DND-41 (cell line): ENCODE data around the gene PSMD7.

Experiments used
- ATAC-seq: fragments of 200-7000 bp; cut with Tn5 transposase; 3 replicates; pipeline ENCODE4 v1.9.1; 2021; ENCODE audit warnings: low read depth; ENCODE audit not compliant: insufficient read depth
- DNase-seq: peaks from one replicate; pipeline ENCODE4 v3.0.0-alpha.2; 2020
- H2AFZ ChIP-seq: 2 replicates; pipeline ENCODE4 v1.6.0; 2012; ENCODE audit warnings: low read depth, low read length
- H3K27ac ChIP-seq: 2 replicates; pipeline ENCODE4 v1.5.1; 2012; ENCODE audit warnings: low read length, inconsistent platforms
- H3K27me3 ChIP-seq: fragments of 200-600 bp; sonication (generic); 2 replicates; pipeline ENCODE4 v1.6.0; 2012; ENCODE audit warnings: low read length, mild to moderate bottlenecking, inconsistent platforms; ENCODE audit not compliant: insufficient read depth, poor library complexity
- H3K36me3 ChIP-seq: 2 replicates; pipeline ENCODE4 v1.5.1; 2012; ENCODE audit warnings: low read length, inconsistent platforms; ENCODE audit not compliant: insufficient read depth
- H3K4me1 ChIP-seq: 2 replicates; pipeline ENCODE4 v1.5.1; 2012; ENCODE audit warnings: mild to moderate bottlenecking, low read length; ENCODE audit not compliant: insufficient read depth
- H3K4me2 ChIP-seq: 2 replicates; pipeline ENCODE4 v1.6.0; 2012; ENCODE audit warnings: mild to moderate bottlenecking, moderate library complexity, low read length, inconsistent platforms; ENCODE audit not compliant: insufficient read depth
- H3K4me3 ChIP-seq, 2 experiments: fragments of 200-600 bp in 1 of 2; shearing (Covaris generic) in 1 of 2; 2 replicates each; pipeline ENCODE4 v1.5.1; 2012 to 2016; ENCODE audit warnings: inconsistent platforms in 2 of 2, low read length in 2 of 2, mild to moderate bottlenecking in 2 of 2, low read depth in 1 of 2, moderate library complexity in 1 of 2
- H3K79me2 ChIP-seq: 2 replicates; pipeline ENCODE4 v1.6.0; 2012; ENCODE audit warnings: low read length, inconsistent platforms; ENCODE audit not compliant: insufficient read depth
- H3K9ac ChIP-seq: 2 replicates; pipeline ENCODE4 v1.6.0; 2012; ENCODE audit warnings: low read depth, mild to moderate bottlenecking, inconsistent platforms, low read length, moderate library complexity
- H3K9me3 ChIP-seq: 2 replicates; pipeline ENCODE4 v1.5.1; 2012; ENCODE audit warnings: low read length, moderate library complexity, mild to moderate bottlenecking, inconsistent platforms; ENCODE audit not compliant: insufficient read depth, severe bottlenecking
- H4K20me1 ChIP-seq: 2 replicates; pipeline ENCODE4 v1.6.0; 2012; ENCODE audit warnings: low read length; ENCODE audit not compliant: insufficient read depth
- EZH2 ChIP-seq: IDR thresholded peaks from 3 replicates; pipeline ENCODE4 v1.6.1; 2012; ENCODE audit warnings: borderline replicate concordance, low read depth, mild to moderate bottlenecking, moderate library complexity, low read length, inconsistent platforms; ENCODE audit not compliant: severe bottlenecking
- TF ChIP-seq, protein P1 (sequence below): IDR thresholded peaks from 2 replicates; pipeline ENCODE4 v1.5.1; 2012; ENCODE audit warnings: borderline replicate concordance, low read length, moderate library complexity, mild to moderate bottlenecking; ENCODE audit not compliant: poor library complexity, severe bottlenecking; ENCODE audit errors: extremely low read depth

Gene PSMD7

GRCh38 chr16:74309789-74310781, 13.5 kb downstream of the PSMD7 start:
- TF ChIP-seq EZH2 = no peak
- TF ChIP-seq, protein P1, sequence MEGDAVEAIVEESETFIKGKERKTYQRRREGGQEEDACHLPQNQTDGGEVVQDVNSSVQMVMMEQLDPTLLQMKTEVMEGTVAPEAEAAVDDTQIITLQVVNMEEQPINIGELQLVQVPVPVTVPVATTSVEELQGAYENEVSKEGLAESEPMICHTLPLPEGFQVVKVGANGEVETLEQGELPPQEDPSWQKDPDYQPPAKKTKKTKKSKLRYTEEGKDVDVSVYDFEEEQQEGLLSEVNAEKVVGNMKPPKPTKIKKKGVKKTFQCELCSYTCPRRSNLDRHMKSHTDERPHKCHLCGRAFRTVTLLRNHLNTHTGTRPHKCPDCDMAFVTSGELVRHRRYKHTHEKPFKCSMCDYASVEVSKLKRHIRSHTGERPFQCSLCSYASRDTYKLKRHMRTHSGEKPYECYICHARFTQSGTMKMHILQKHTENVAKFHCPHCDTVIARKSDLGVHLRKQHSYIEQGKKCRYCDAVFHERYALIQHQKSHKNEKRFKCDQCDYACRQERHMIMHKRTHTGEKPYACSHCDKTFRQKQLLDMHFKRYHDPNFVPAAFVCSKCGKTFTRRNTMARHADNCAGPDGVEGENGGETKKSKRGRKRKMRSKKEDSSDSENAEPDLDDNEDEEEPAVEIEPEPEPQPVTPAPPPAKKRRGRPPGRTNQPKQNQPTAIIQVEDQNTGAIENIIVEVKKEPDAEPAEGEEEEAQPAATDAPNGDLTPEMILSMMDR = peak; percentile 89
- H2AFZ ChIP-seq = no peak overlapping the region
- DNase-seq (peak; percentile 41), ATAC-seq (peak; percentile 60; the same call in 1 of the 3 replicates)
- H3K4me2 ChIP-seq = no peak overlapping the region
- H3K79me2 ChIP-seq = no peaks in the 10 kb centered on the region
- no peaks in the 10 kb centered on the region for H3K4me1 ChIP-seq
- no peak overlapping the region for H3K9ac ChIP-seq
- no peak overlapping the region for H3K4me3 ChIP-seq
- no peaks in the 10 kb centered on the region for H3K27me3 ChIP-seq
- H3K27ac ChIP-seq = no peak overlapping the region
- H3K36me3 ChIP-seq = peaks cover 31% of the 10 kb centered on the region
- no peaks in the 10 kb centered on the region for H3K9me3 ChIP-seq
- H4K20me1 ChIP-seq = 0 out of 2 replicates have a peak, but pooled peaks cover 3% of the 10 kb centered on the region

DNA sequence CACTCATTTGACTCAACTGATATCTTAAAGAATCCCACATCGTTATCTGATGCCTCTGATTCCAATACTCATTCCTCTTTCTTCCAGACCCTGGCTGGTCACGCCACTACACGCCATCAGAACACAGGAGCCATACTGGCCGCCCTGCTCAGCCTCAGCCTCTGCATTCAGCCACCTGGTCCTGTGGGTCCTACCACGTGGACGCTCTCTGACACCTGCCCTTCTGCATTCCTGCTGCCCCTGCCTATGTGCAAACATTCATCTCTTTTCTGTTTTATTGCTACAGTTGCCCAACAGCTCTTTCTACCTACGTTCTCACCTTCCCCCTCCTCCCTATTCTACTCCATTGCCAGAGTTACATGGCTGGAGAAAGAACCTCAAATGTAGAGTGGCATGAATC, 18.4 kb downstream of the PSMD7 start:
- DNase-seq = no peak
- H3K4me3 ChIP-seq = no peak overlapping the region
- no peaks in the 10 kb centered on the region for H3K79me2 ChIP-seq
- peaks cover 13% of the 10 kb centered on the region; the same call in 1 of the 2 replicates for H3K36me3 ChIP-seq
- no peak overlapping the region for H3K4me2 ChIP-seq
- no peaks in the 10 kb centered on the region for H3K4me1 ChIP-seq
- TF ChIP-seq, protein P1 = no peak
- TF ChIP-seq EZH2 = no peak
- no peak overlapping the region for H3K9ac ChIP-seq
- ATAC-seq = no peak
- H2AFZ ChIP-seq = no peak overlapping the region
- H3K27ac ChIP-seq = no peak overlapping the region
- H3K27me3 ChIP-seq = no peaks in the 10 kb centered on the region
- no peaks in the 10 kb centered on the region for H3K9me3 ChIP-seq
- H4K20me1 ChIP-seq = no peaks in the 10 kb centered on the region

GRCh38 chr16:74320707-74321106, 24.1 kb downstream of the PSMD7 start:
- no peak for TF ChIP-seq EZH2
- TF ChIP-seq, protein P1 = no peak
- ATAC-seq = no peak

More at GRCh38 chr16:74320707-74321106, 24.1 kb downstream of the PSMD7 start:
- no peak overlapping the region for H2AFZ ChIP-seq
- H3K4me3 ChIP-seq = no peak overlapping the region
- no peak overlapping the region for H3K9ac ChIP-seq
- H3K4me1 ChIP-seq = no peaks in the 10 kb centered on the region
- H3K36me3 ChIP-seq = peaks cover 33% of the 10 kb centered on the region; the same call in 1 of the 2 replicates
- no peak overlapping the region for H3K27ac ChIP-seq
- H3K27me3 ChIP-seq = no peaks in the 10 kb centered on the region
- DNase-seq = no peak
- H4K20me1 ChIP-seq = no peaks in the 10 kb centered on the region
- H3K9me3 ChIP-seq = no peaks in the 10 kb centered on the region
- H3K4me2 ChIP-seq = no peak overlapping the region
- H3K79me2 ChIP-seq = no peaks in the 10 kb centered on the region
